Measurements from ENCODE around the gene URB1.
"Not testable (repeated sequence)": the region's sequence is repeated elsewhere in the genome, so short reads cannot be mapped to it uniquely, and the experiment has no call there.

Gene URB1

DNA sequence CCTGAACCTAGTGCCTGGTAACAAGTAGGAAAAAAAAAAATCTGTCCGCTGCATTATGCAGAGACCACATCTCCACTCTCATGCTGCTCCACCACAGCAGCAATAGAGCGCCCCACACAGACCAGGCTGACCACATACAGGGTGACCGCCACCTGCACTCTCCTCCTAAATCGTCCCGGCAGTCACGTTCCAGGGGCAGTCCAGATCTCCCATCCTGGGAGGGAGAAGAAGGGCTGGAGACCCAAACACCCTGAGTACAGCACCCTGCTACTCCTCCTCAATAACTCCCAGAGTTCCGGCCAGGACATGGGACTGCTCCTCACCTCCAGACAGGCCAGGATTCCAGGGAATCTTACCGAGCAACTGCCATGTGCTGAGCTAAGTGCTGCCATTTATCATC, 15.3 kb downstream of the URB1 start:
- Histone ChIP-seq H3K56ac (ENCODE audit: low read length) (no peak overlapping the region), H3K4me1 (ENCODE audit: control insufficient read depth, low read depth, low read length) (no peaks in the 10 kb centered on the region), H3K23ac (ENCODE audit: low read length) (no peak overlapping the region), H3K27me3 (ENCODE audit: insufficient read depth, low read length, poor library complexity) (no peaks in the 10 kb centered on the region), H3K4me3 (ENCODE audit: low read length) (no peak overlapping the region), H2BK5ac (ENCODE audit: low read length) (no peak overlapping the region), H3K4me2 (ENCODE audit: low read length) (no peak overlapping the region), H3K18ac (ENCODE audit: low read length) (no peak overlapping the region), H3K27ac (ENCODE audit: low read depth, low read length) (no peak overlapping the region), H3K79me2 (ENCODE audit: control insufficient read depth, insufficient read depth, low read length) (no peaks in the 10 kb centered on the region), H3K79me1 (ENCODE audit: low read length) (peaks cover 4% of the 10 kb centered on the region), H2AK5ac (ENCODE audit: low read length) (no peak overlapping the region), H4K8ac (ENCODE audit: low read depth, low read length) (no peak overlapping the region), H2BK120ac (ENCODE audit: low read depth, low read length) (no peak overlapping the region), H3K9ac (ENCODE audit: low read length) (no peak overlapping the region), H3K4ac (ENCODE audit: low read depth, low read length) (no peak overlapping the region), H4K5ac (ENCODE audit: low read length) (no peak overlapping the region), H3K36me3 (ENCODE audit: control insufficient read depth, insufficient read depth, low read length) (peaks cover 8% of the 10 kb centered on the region), H2BK15ac (replicated peaks; ENCODE audit: low read depth) (no peak overlapping the region)
- DNase-seq: no peak
- WGBS (ENCODE audit: extremely low coverage, insufficient coverage, low lambda C conversion rate): no CpG with 5 or more reads among the region's 8 CpGs

GRCh38 chr21:32372755-32373154, 20.1 kb downstream of the URB1 start:
- Histone ChIP-seq H3K4me1 (ENCODE audit: control insufficient read depth, low read depth, low read length) (no peaks in the 10 kb centered on the region), H2BK5ac (ENCODE audit: low read length) (no peak overlapping the region), H2BK120ac (ENCODE audit: low read depth, low read length) (no peak overlapping the region), H3K27ac (ENCODE audit: low read depth, low read length) (no peak overlapping the region), H3K27me3 (ENCODE audit: insufficient read depth, low read length, poor library complexity) (no peaks in the 10 kb centered on the region), H3K36me3 (ENCODE audit: control insufficient read depth, insufficient read depth, low read length) (peaks cover 17% of the 10 kb centered on the region), H3K79me1 (ENCODE audit: low read length) (no peaks in the 10 kb centered on the region), H3K56ac (ENCODE audit: low read length) (no peak overlapping the region), H3K4ac (ENCODE audit: low read depth, low read length) (no peak overlapping the region), H2BK15ac (replicated peaks; ENCODE audit: low read depth) (no peak overlapping the region), H3K4me3 (ENCODE audit: low read length) (no peak overlapping the region), H3K4me2 (ENCODE audit: low read length) (no peak overlapping the region), H3K18ac (ENCODE audit: low read length) (no peak overlapping the region), H3K79me2 (ENCODE audit: control insufficient read depth, insufficient read depth, low read length) (no peaks in the 10 kb centered on the region), H2AK5ac (ENCODE audit: low read length) (no peak overlapping the region), H3K23ac (ENCODE audit: low read length) (no peak overlapping the region), H4K8ac (ENCODE audit: low read depth, low read length) (no peak overlapping the region), H4K5ac (ENCODE audit: low read length) (no peak overlapping the region), H3K9ac (ENCODE audit: low read length) (no peak overlapping the region)
- no peak for DNase-seq
- no CpG with 5 or more reads among the region's 3 CpGs for WGBS (ENCODE audit: extremely low coverage, insufficient coverage, low lambda C conversion rate)

DNA sequence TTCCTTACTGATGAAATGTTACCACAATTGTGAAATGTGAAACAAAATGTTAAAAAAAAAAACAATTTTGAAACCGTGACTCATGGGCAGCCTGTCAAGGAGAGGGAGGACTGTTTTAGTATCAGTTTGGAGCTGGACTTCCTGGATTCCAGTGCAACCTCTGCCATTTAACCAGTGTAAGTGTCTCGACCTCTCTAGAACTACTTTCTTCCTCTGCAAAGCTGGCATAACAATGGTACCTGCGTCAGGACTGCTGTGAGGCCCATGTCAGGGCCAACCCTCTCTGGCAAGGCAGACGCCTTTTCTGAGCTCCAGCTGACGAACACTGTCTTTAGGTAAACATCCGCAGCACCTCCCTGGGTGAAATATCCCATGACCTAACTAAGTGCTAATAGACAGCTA, 20.9 kb downstream of the URB1 start:
- Histone ChIP-seq H3K9ac (ENCODE audit: low read length) (no peak overlapping the region), H3K4me1 (ENCODE audit: control insufficient read depth, low read depth, low read length) (no peaks in the 10 kb centered on the region), H3K56ac (ENCODE audit: low read length) (no peak overlapping the region), H2BK5ac (ENCODE audit: low read length) (no peak overlapping the region), H2BK15ac (replicated peaks; ENCODE audit: low read depth) (no peak overlapping the region), H3K23ac (ENCODE audit: low read length) (no peak overlapping the region), H3K27me3 (ENCODE audit: insufficient read depth, low read length, poor library complexity) (no peaks in the 10 kb centered on the region), H3K4me3 (ENCODE audit: low read length) (no peak overlapping the region), H3K79me2 (ENCODE audit: control insufficient read depth, insufficient read depth, low read length) (no peaks in the 10 kb centered on the region), H3K36me3 (ENCODE audit: control insufficient read depth, insufficient read depth, low read length) (peaks cover 22% of the 10 kb centered on the region), H3K4ac (ENCODE audit: low read depth, low read length) (no peak overlapping the region), H4K8ac (ENCODE audit: low read depth, low read length) (no peak overlapping the region), H3K4me2 (ENCODE audit: low read length) (no peak overlapping the region), H4K5ac (ENCODE audit: low read length) (no peak overlapping the region), H2BK120ac (ENCODE audit: low read depth, low read length) (no peak overlapping the region), H2AK5ac (ENCODE audit: low read length) (no peak overlapping the region), H3K79me1 (ENCODE audit: low read length) (peaks cover 2% of the 10 kb centered on the region), H3K27ac (ENCODE audit: low read depth, low read length) (no peak overlapping the region), H3K18ac (ENCODE audit: low read length) (no peak overlapping the region)
- DNase-seq: no peak
- no CpG with 5 or more reads among the region's 6 CpGs for WGBS (ENCODE audit: extremely low coverage, insufficient coverage, low lambda C conversion rate)

- H3K79me1 ChIP-seq (ENCODE audit: low read length): peaks cover 2% of the 10 kb centered on the region
- WGBS (ENCODE audit: extremely low coverage, insufficient coverage, low lambda C conversion rate): no CpG with 5 or more reads among the region's 6 CpGs
- H3K4ac ChIP-seq (ENCODE audit: low read depth, low read length): no peak overlapping the region
- no peak overlapping the region for H2BK15ac ChIP-seq (replicated peaks; ENCODE audit: low read depth)
- H3K23ac ChIP-seq (ENCODE audit: low read length): no peak overlapping the region
- H3K36me3 ChIP-seq (ENCODE audit: control insufficient read depth, insufficient read depth, low read length): peaks cover 27% of the 10 kb centered on the region
- H3K4me2 ChIP-seq (ENCODE audit: low read length): no peak overlapping the region
- no peak overlapping the region for H3K9ac ChIP-seq (ENCODE audit: low read length)
- H3K27me3 ChIP-seq (ENCODE audit: insufficient read depth, low read length, poor library complexity): no peaks in the 10 kb centered on the region
- no peak overlapping the region for H2BK5ac ChIP-seq (ENCODE audit: low read length)
- no peak for DNase-seq
- no peak overlapping the region for H2AK5ac ChIP-seq (ENCODE audit: low read length)
- H3K4me3 ChIP-seq (ENCODE audit: low read length): no peak overlapping the region
- no peak overlapping the region for H4K5ac ChIP-seq (ENCODE audit: low read length)
- no peaks in the 10 kb centered on the region for H3K4me1 ChIP-seq (ENCODE audit: control insufficient read depth, low read depth, low read length)
- no peak overlapping the region for H2BK120ac ChIP-seq (ENCODE audit: low read depth, low read length)
- no peak overlapping the region for H4K8ac ChIP-seq (ENCODE audit: low read depth, low read length)
- no peak overlapping the region for H3K27ac ChIP-seq (ENCODE audit: low read depth, low read length)
- no peaks in the 10 kb centered on the region for H3K79me2 ChIP-seq (ENCODE audit: control insufficient read depth, insufficient read depth, low read length)
- no peak overlapping the region for H3K18ac ChIP-seq (ENCODE audit: low read length)
- H3K56ac ChIP-seq (ENCODE audit: low read length): no peak overlapping the region
These were observed 21.6 kb downstream of the URB1 start for GRCh38 chr21:32370998-32371766.

- not testable (repeated sequence) for H3K4me2 ChIP-seq (ENCODE audit: low read length); H2BK15ac ChIP-seq (replicated peaks; ENCODE audit: low read depth); H3K27ac ChIP-seq (ENCODE audit: low read depth, low read length); H2AK5ac ChIP-seq (ENCODE audit: low read length); H3K23ac ChIP-seq (ENCODE audit: low read length); H2BK120ac ChIP-seq (ENCODE audit: low read depth, low read length); H4K8ac ChIP-seq (ENCODE audit: low read depth, low read length); H3K79me1 ChIP-seq (ENCODE audit: low read length); H4K5ac ChIP-seq (ENCODE audit: low read length); H2BK5ac ChIP-seq (ENCODE audit: low read length); H3K18ac ChIP-seq (ENCODE audit: low read length); H3K9ac ChIP-seq (ENCODE audit: low read length); H3K79me2 ChIP-seq (ENCODE audit: control insufficient read depth, insufficient read depth, low read length); H3K27me3 ChIP-seq (ENCODE audit: insufficient read depth, low read length, poor library complexity); H3K56ac ChIP-seq (ENCODE audit: low read length); H3K4me3 ChIP-seq (ENCODE audit: low read length); H3K4me1 ChIP-seq (ENCODE audit: control insufficient read depth, low read depth, low read length); H3K4ac ChIP-seq (ENCODE audit: low read depth, low read length); DNase-seq
- WGBS (ENCODE audit: extremely low coverage, insufficient coverage, low lambda C conversion rate): no CpG with 5 or more reads among the region's 1 CpG
- peaks cover 26% of the 10 kb centered on the region for H3K36me3 ChIP-seq (ENCODE audit: control insufficient read depth, insufficient read depth, low read length)
These were observed 23.9 kb downstream of the URB1 start for GRCh38 chr21:32368961-32369360.

GRCh38 chr21:32368386-32368785, 24.4 kb downstream of the URB1 start:
- H3K4me3 ChIP-seq (ENCODE audit: low read length): no peak overlapping the region
- no peak overlapping the region for H3K4ac ChIP-seq (ENCODE audit: low read depth, low read length)
- WGBS (ENCODE audit: extremely low coverage, insufficient coverage, low lambda C conversion rate): no CpG with 5 or more reads among the region's 9 CpGs
- H2BK15ac ChIP-seq (replicated peaks; ENCODE audit: low read depth): no peak overlapping the region
- no peak overlapping the region for H3K56ac ChIP-seq (ENCODE audit: low read length)
- no peak overlapping the region for H3K23ac ChIP-seq (ENCODE audit: low read length)
- no peak overlapping the region for H3K9ac ChIP-seq (ENCODE audit: low read length)
- H3K79me2 ChIP-seq (ENCODE audit: control insufficient read depth, insufficient read depth, low read length): no peaks in the 10 kb centered on the region
- peaks cover 2% of the 10 kb centered on the region for H3K79me1 ChIP-seq (ENCODE audit: low read length)
- H2BK120ac ChIP-seq (ENCODE audit: low read depth, low read length): no peak overlapping the region
- H3K36me3 ChIP-seq (ENCODE audit: control insufficient read depth, insufficient read depth, low read length): peaks cover 26% of the 10 kb centered on the region
- no peaks in the 10 kb centered on the region for H3K27me3 ChIP-seq (ENCODE audit: insufficient read depth, low read length, poor library complexity)
- H3K4me1 ChIP-seq (ENCODE audit: control insufficient read depth, low read depth, low read length): no peaks in the 10 kb centered on the region
- no peak overlapping the region for H2AK5ac ChIP-seq (ENCODE audit: low read length)
- no peak overlapping the region for H3K4me2 ChIP-seq (ENCODE audit: low read length)
- DNase-seq: no peak
- no peak overlapping the region for H3K27ac ChIP-seq (ENCODE audit: low read depth, low read length)
- no peak overlapping the region for H2BK5ac ChIP-seq (ENCODE audit: low read length)
- no peak overlapping the region for H4K8ac ChIP-seq (ENCODE audit: low read depth, low read length)
- H4K5ac ChIP-seq (ENCODE audit: low read length): no peak overlapping the region
- H3K18ac ChIP-seq (ENCODE audit: low read length): no peak overlapping the region

Measured in mesendoderm (in vitro differentiated cells).